SK-N-SH (cell line): Measurements from ENCODE around the gene MFSD2B. TPM values are rescaled to one million over a fixed set of nuclear protein-coding genes. Genes with fewer than 3 reads are reported as not detected.

Experiments
- CTCF ChIA-PET: fragments of 300-600, 350-600 bp; formaldehyde crosslinking; extraction: SDS; loops from one replicate; lab custom pipeline; 2021; lab: Yijun Ruan, JAX
- POLR2A ChIA-PET: fragments of 350-600 bp; sonication (Branson Sonifier 250); formaldehyde crosslinking; extraction: SDS; loops from one replicate; lab custom pipeline; 2020; ENCODE audit warnings: antibody characterized with exemption, inconsistent platforms; lab: Yijun Ruan, JAX
- DNase-seq: peaks from one replicate; pipeline ENCODE4 v3.0.0; 2012
- H2AFZ ChIP-seq: fragments of 200-600 bp; sonication (generic); 2 replicates; pipeline ENCODE4 v1.8.1; 2016; ENCODE audit warnings: antibody characterized with exemption, mild to moderate bottlenecking, low read depth
- H3F3A ChIP-seq: fragments of 200-600 bp; sonication (generic); replicated peaks from 2 replicates; pipeline ENCODE3; 2016; ENCODE audit warnings: antibody characterized with exemption, mild to moderate bottlenecking; ENCODE audit not compliant: insufficient read depth
- H3K27ac ChIP-seq, 2 experiments: fragments of 200-500 bp in 1 of 2; fragments of 200-600 bp in 1 of 2; sonication (Bioruptor generic) in 1 of 2; sonication (generic), shearing (Covaris generic) in 1 of 2; 2 replicates each; pipeline versions ENCODE4 v1.5.1 to v1.6.1; 2014 to 2016; ENCODE audit warnings: low read depth in 2 of 2, inconsistent platforms in 1 of 2, low read length in 1 of 2, mild to moderate bottlenecking in 1 of 2, mixed read lengths in 1 of 2
- H3K27me3 ChIP-seq: fragments of 200-600 bp; sonication (generic), shearing (Covaris generic); 2 replicates; pipeline ENCODE4 v1.6.1; 2016; ENCODE audit warnings: mixed run types; ENCODE audit not compliant: insufficient read depth
- H3K36me3 ChIP-seq, 2 experiments: fragments of 200-500 bp in 1 of 2; fragments of 200-600 bp in 1 of 2; sonication (Bioruptor generic) in 1 of 2; sonication (generic) in 1 of 2; replicated peaks in 1 of 2; 2 replicates each; pipeline versions ENCODE3 to v1.5.1; 2014 to 2016; ENCODE audit warnings: low read length in 1 of 2, mild to moderate bottlenecking in 1 of 2; ENCODE audit not compliant: insufficient read depth in 2 of 2, control insufficient read depth in 1 of 2
- H3K4me1 ChIP-seq, 2 experiments: fragments of 200-500 bp in 1 of 2; fragments of 200-600 bp in 1 of 2; sonication (Bioruptor generic) in 1 of 2; sonication (generic), shearing (Covaris generic) in 1 of 2; 2 replicates each; pipeline versions ENCODE4 v1.5.1 to v1.6.1; 2014 to 2016; ENCODE audit warnings: low read depth in 1 of 2, low read length in 1 of 2, mixed run types in 1 of 2; ENCODE audit not compliant: insufficient read depth in 2 of 2, control insufficient read depth in 1 of 2
- H3K4me2 ChIP-seq: fragments of 200-600 bp; sonication (generic), shearing (Covaris generic); 2 replicates; pipeline ENCODE4 v1.6.1; 2017; ENCODE audit warnings: mixed run types
- H3K4me3 ChIP-seq, 2 experiments: fragments of 200-500 bp in 1 of 2; fragments of 200-600 bp in 1 of 2; sonication (Bioruptor generic) in 1 of 2; sonication (generic), shearing (Covaris generic) in 1 of 2; 2 replicates each; pipeline versions ENCODE4 v1.5.1 to v1.8.1; 2014 to 2016; ENCODE audit warnings: low read depth in 2 of 2, inconsistent platforms in 1 of 2, low read length in 1 of 2, mild to moderate bottlenecking in 1 of 2, mixed read lengths in 1 of 2, moderate library complexity in 1 of 2
- H3K79me2 ChIP-seq: fragments of 200-600 bp; sonication (generic); 2 replicates; pipeline ENCODE4 v1.8.1; 2017; ENCODE audit warnings: mild to moderate bottlenecking; ENCODE audit not compliant: insufficient read depth
- H3K9ac ChIP-seq: fragments of 200-600 bp; sonication (generic); 2 replicates; pipeline ENCODE4 v1.6.1; 2017; ENCODE audit warnings: mixed run types
- H3K9me2 ChIP-seq: fragments of 200-600 bp; sonication (generic); 2 replicates; pipeline ENCODE4 v1.6.1; 2017; ENCODE audit warnings: mixed run types
- H3K9me3 ChIP-seq: fragments of 200-600 bp; sonication (generic); 2 replicates; pipeline ENCODE4 v1.6.1; 2017; ENCODE audit warnings: mixed run types, mild to moderate bottlenecking, moderate library complexity
- H4K20me1 ChIP-seq: fragments of 200-600 bp; sonication (generic); 2 replicates; pipeline ENCODE4 v1.6.1; 2017; ENCODE audit warnings: mild to moderate bottlenecking, mixed run types; ENCODE audit not compliant: insufficient read depth
- ELF1 ChIP-seq: IDR thresholded peaks from 2 replicates; pipeline ENCODE4 v1.4.0; 2012
- FOXM1 ChIP-seq: IDR thresholded peaks from 2 replicates; pipeline ENCODE4 v1.4.0; 2012; ENCODE audit warnings: low read depth, mild to moderate bottlenecking
- GATA2 ChIP-seq: sonication (generic); formaldehyde crosslinking; IDR thresholded peaks from 2 replicates; pipeline ENCODE4 v1.5.0; 2020; ENCODE audit warnings: mild to moderate bottlenecking, missing genetic modification reagents
- IRF3 ChIP-seq: fragments of 150-350 bp; IDR thresholded peaks from 2 replicates; pipeline ENCODE4 v1.6.1; 2016; ENCODE audit warnings: mild to moderate bottlenecking, low read depth, low read length
- JUND ChIP-seq: IDR thresholded peaks from 2 replicates; pipeline ENCODE4 v1.4.0; 2012
- MAX ChIP-seq: IDR thresholded peaks from 2 replicates; pipeline ENCODE4 v1.4.0; 2012; ENCODE audit warnings: low read depth
- MEF2A ChIP-seq: IDR thresholded peaks from 2 replicates; pipeline ENCODE4 v1.4.0; 2012; ENCODE audit warnings: low read depth, borderline replicate concordance
- MXI1 ChIP-seq: IDR thresholded peaks from 2 replicates; pipeline ENCODE4 v1.6.1; 2012; ENCODE audit warnings: mild to moderate bottlenecking, low read depth, low read length, improper control_type of control experiment
- NFIC ChIP-seq: IDR thresholded peaks from 2 replicates; pipeline ENCODE4 v1.4.0; 2012; ENCODE audit warnings: borderline replicate concordance
- PBX3 ChIP-seq: IDR thresholded peaks from 2 replicates; pipeline ENCODE4; 2012
- RAD21 ChIP-seq: IDR thresholded peaks from 2 replicates; pipeline ENCODE4 v1.6.1; 2012; ENCODE audit warnings: mild to moderate bottlenecking, low read length
- RFX5 ChIP-seq: IDR thresholded peaks from 2 replicates; pipeline ENCODE4 v1.6.1; 2012; ENCODE audit warnings: mild to moderate bottlenecking, improper control_type of control experiment, low read length
- RXRA ChIP-seq: IDR thresholded peaks from 2 replicates; pipeline ENCODE4 v1.4.0; 2012; ENCODE audit warnings: low read depth, mild to moderate bottlenecking, borderline replicate concordance
- SMC3 ChIP-seq: IDR thresholded peaks from 2 replicates; pipeline ENCODE4 v1.6.1; 2012; ENCODE audit warnings: low read depth, low read length, improper control_type of control experiment
- TAF1 ChIP-seq: IDR thresholded peaks from 2 replicates; pipeline ENCODE4 v1.6.1; 2012; ENCODE audit warnings: low read depth, mild to moderate bottlenecking, low read length, moderate library complexity, borderline replicate concordance
- TCF12 ChIP-seq: IDR thresholded peaks from 2 replicates; pipeline ENCODE4 v1.4.0; 2012
- TEAD4 ChIP-seq: IDR thresholded peaks from 2 replicates; pipeline ENCODE4 v1.4.0; 2012; ENCODE audit warnings: mild to moderate bottlenecking, borderline replicate concordance; ENCODE audit not compliant: insufficient read depth
- USF1 ChIP-seq: IDR thresholded peaks from 2 replicates; pipeline ENCODE4 v1.4.0; 2012; ENCODE audit warnings: low read depth, borderline replicate concordance
- WGBS: methylation state at CpG from one replicate; pipeline ENCODE4 v1.1.6; 2017; ENCODE audit warnings: low lambda C conversion rate; 5-methylcytosine and 5-hydroxymethylcytosine counted together
- polyA plus RNA-seq, 3 experiments: library from polyadenylated mRNA; depleted of rRNA; stranded (reverse); fragments of >200 nt; gene quantifications; 2 replicates each; pipeline ENCODE4 v1.2.3, GENCODE V29; 2012

The MFSD2B gene
- polyA plus RNA-seq, 1 of the 3 experiments (the other 2 are of a cell fraction), result not detected

GRCh38 chr2:24045511-24046508 is 35.9 kb downstream of the MFSD2B start:
- H3K9me2 ChIP-seq, result no peaks in the 10 kb centered on the region
- no peak for TF ChIP-seq TAF1
- no peak for TF ChIP-seq TEAD4
- no peak for TF ChIP-seq FOXM1
- no peak for TF ChIP-seq IRF3
- no peak for TF ChIP-seq RAD21
- TF ChIP-seq NFIC, result no peak
- TF ChIP-seq GATA2 (CRISPR knock-in tag), result no peak
- no peak for TF ChIP-seq MAX
- no peak for TF ChIP-seq PBX3
- TF ChIP-seq TCF12, result no peak
- no peak for TF ChIP-seq SMC3
- CTCF ChIA-PET, result no interaction called here
- H3K27me3 ChIP-seq, result no peaks in the 10 kb centered on the region
- H3K4me1 ChIP-seq, result peaks cover 3 to 15% of the 10 kb centered on the region in 2 experiments; a peak in 2 of 4 replicates
- WGBS, result 74% methylated on average over 11 of the region's 11 CpGs
- POLR2A ChIA-PET, result interaction anchor here (1.7 kb wide), 1 partner anchor 31 kb away, joined by 16 read pairs; the partner anchor contains the start of gene SF3B6
- peak overlapping the region; percentile 87; the same call in 1 of the 2 replicates for H2AFZ ChIP-seq
- H3K4me3 ChIP-seq, result peak overlapping the region; percentile 75 to 89
- H3K79me2 ChIP-seq, result peaks cover 59% of the 10 kb centered on the region
- peak overlapping the region; percentile 71 for H3K4me2 ChIP-seq
- no peaks in the 10 kb centered on the region for H3K9me3 ChIP-seq
- peak overlapping the region; percentile 75; the same call in 1 of the 2 replicates for H3K9ac ChIP-seq
- no peak for DNase-seq
- peaks cover 15% of the 10 kb centered on the region for H3F3A ChIP-seq
- no peaks in the 10 kb centered on the region for H3K36me3 ChIP-seq
- peak overlapping the region in 1 of 2 experiments; percentile 1; a peak in 1 of 4 replicates for H3K27ac ChIP-seq
- H4K20me1 ChIP-seq, result no peaks in the 10 kb centered on the region

- H3K27me3 ChIP-seq, result no peaks in the 10 kb centered on the region
- ChIA-PET POLR2A (interaction anchor here (1.0 to 1.7 kb wide), 5 partner anchors 12 to 222 kb away, joined by 3 to 16 read pairs (median 4); partner anchors contain the start of genes SF3B6 and TP53I3), CTCF (interaction anchor here (0.6 to 5.1 kb wide), 3 partner anchors 119 to 352 kb away, joined by 3 to 38 read pairs (median 5); partner anchors contain the start of gene ATAD2B)
- H3K9me3 ChIP-seq, result no peaks in the 10 kb centered on the region
- H2AFZ ChIP-seq, result peak overlapping the region; percentile 87
- H3K4me2 ChIP-seq, result peak overlapping the region; percentile 71
- peaks cover 15% of the 10 kb centered on the region for H3F3A ChIP-seq
- peak overlapping the region in 1 of 2 experiments; percentile 54; a peak in 1 of 4 replicates for H3K27ac ChIP-seq
- peak overlapping the region; percentile 75 for H3K9ac ChIP-seq
- H4K20me1 ChIP-seq, result no peaks in the 10 kb centered on the region
- no peaks in the 10 kb centered on the region for H3K9me2 ChIP-seq
- no peak for DNase-seq
- no peak for TF ChIP-seq ELF1
- no peak for TF ChIP-seq MEF2A
- TF ChIP-seq FOXM1, result no peak
- TF ChIP-seq IRF3, result no peak
- no peak for TF ChIP-seq MXI1
- TF ChIP-seq RAD21, result no peak
- TF ChIP-seq USF1, result no peak
- TF ChIP-seq RFX5, result no peak
- no peak for TF ChIP-seq JUND
- no peak for TF ChIP-seq TCF12
- no peak for TF ChIP-seq SMC3
- no peak for TF ChIP-seq RXRA
- TF ChIP-seq GATA2 (CRISPR knock-in tag), result no peak
- H3K4me1 ChIP-seq, result peaks cover 3 to 16% of the 10 kb centered on the region in 2 experiments; a peak in 2 of 4 replicates
- H3K79me2 ChIP-seq, result peaks cover 52% of the 10 kb centered on the region
- 1% methylated on average over 2 of the region's 2 CpGs for WGBS
- H3K4me3 ChIP-seq, result peak overlapping the region; percentile 75 to 89
- no peaks in the 10 kb centered on the region for H3K36me3 ChIP-seq
These were observed 36.7 kb downstream of the MFSD2B start for GRCh38 chr2:24046599-24046929.
